HL-60 (cell line): ENCODE measurements around the gene BDH2.
A peak's percentile ranks its signal among the peaks of the same experiment; 100 is the strongest.

Experiments
- DNase-seq, 2 experiments: peaks; one replicate each; pipeline ENCODE4 v3.0.0-alpha.2; 2010 to 2020; ENCODE audit warnings: low read depth in 1 of 2, low spot score in 1 of 2
- H3K27ac ChIP-seq: fragments of 250-450 bp; sonication (Bioruptor Pico); replicated peaks from 2 replicates; pipeline ENCODE4 v1.5.1; 2020; ENCODE audit warnings: mild to moderate bottlenecking, moderate library complexity
- H3K27me3 ChIP-seq: fragments of 250-450 bp; sonication (Bioruptor Pico); 2 replicates; pipeline ENCODE4 v1.5.1; 2021; ENCODE audit warnings: mild to moderate bottlenecking, moderate library complexity; ENCODE audit not compliant: insufficient read depth, poor library complexity, severe bottlenecking
- H3K4me3 ChIP-seq: replicated peaks from 2 replicates; pipeline ENCODE4 v1.5.1; 2011; ENCODE audit warnings: mild to moderate bottlenecking, control low read depth, low read length; ENCODE audit not compliant: insufficient read depth
- GABPA ChIP-seq: IDR thresholded peaks from 2 replicates; pipeline ENCODE4 v1.6.1; 2012; ENCODE audit warnings: low read depth
- POLR2AphosphoS5 ChIP-seq: IDR thresholded peaks from 2 replicates; pipeline ENCODE4 v1.6.1; 2012; ENCODE audit warnings: low read depth
- SPI1 ChIP-seq: IDR thresholded peaks from 2 replicates; pipeline ENCODE4 v1.6.1; 2012; ENCODE audit warnings: low read depth, mild to moderate bottlenecking, borderline replicate concordance
- TF ChIP-seq, protein P1 (sequence below): IDR thresholded peaks from 2 replicates; pipeline ENCODE4 v1.6.1; 2012; ENCODE audit warnings: low read depth; ENCODE audit not compliant: insufficient replicate concordance
- TF ChIP-seq, protein P2 (sequence below): IDR thresholded peaks from one replicate; pipeline ENCODE4 v1.5.1; 2011; ENCODE audit warnings: low read length, control low read depth, inconsistent platforms; ENCODE audit not compliant: insufficient read depth

Gene BDH2

DNA sequence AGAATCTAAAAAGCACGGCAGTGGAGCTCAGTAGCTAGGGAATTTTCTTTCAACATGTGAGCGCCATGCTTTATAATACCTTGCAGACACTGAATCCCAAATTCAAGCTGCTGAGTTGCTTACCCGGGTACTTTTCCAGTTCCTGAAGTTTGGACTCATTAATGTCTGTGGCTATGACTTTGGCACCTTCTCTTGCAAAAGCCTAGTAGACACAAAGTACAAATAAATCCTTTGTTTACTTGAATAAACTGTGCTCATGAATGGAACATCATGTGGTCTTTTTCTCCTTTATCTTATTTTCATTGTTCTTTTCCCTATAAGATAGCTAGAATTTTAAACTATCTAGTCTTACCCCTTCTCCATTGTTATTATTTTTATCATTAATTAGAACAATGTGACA, 4.6 kb downstream of the BDH2 start:
- Histone ChIP-seq H3K4me3 (no peak overlapping the region), H3K27me3 (no peaks in the 10 kb centered on the region), H3K27ac (no peak overlapping the region)
- TF ChIP-seq, protein P1, sequence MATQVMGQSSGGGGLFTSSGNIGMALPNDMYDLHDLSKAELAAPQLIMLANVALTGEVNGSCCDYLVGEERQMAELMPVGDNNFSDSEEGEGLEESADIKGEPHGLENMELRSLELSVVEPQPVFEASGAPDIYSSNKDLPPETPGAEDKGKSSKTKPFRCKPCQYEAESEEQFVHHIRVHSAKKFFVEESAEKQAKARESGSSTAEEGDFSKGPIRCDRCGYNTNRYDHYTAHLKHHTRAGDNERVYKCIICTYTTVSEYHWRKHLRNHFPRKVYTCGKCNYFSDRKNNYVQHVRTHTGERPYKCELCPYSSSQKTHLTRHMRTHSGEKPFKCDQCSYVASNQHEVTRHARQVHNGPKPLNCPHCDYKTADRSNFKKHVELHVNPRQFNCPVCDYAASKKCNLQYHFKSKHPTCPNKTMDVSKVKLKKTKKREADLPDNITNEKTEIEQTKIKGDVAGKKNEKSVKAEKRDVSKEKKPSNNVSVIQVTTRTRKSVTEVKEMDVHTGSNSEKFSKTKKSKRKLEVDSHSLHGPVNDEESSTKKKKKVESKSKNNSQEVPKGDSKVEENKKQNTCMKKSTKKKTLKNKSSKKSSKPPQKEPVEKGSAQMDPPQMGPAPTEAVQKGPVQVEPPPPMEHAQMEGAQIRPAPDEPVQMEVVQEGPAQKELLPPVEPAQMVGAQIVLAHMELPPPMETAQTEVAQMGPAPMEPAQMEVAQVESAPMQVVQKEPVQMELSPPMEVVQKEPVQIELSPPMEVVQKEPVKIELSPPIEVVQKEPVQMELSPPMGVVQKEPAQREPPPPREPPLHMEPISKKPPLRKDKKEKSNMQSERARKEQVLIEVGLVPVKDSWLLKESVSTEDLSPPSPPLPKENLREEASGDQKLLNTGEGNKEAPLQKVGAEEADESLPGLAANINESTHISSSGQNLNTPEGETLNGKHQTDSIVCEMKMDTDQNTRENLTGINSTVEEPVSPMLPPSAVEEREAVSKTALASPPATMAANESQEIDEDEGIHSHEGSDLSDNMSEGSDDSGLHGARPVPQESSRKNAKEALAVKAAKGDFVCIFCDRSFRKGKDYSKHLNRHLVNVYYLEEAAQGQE = no peak
- TF ChIP-seq POLR2AphosphoS5 (no peak), SPI1 (no peak), GABPA (no peak)
- TF ChIP-seq, protein P2, sequence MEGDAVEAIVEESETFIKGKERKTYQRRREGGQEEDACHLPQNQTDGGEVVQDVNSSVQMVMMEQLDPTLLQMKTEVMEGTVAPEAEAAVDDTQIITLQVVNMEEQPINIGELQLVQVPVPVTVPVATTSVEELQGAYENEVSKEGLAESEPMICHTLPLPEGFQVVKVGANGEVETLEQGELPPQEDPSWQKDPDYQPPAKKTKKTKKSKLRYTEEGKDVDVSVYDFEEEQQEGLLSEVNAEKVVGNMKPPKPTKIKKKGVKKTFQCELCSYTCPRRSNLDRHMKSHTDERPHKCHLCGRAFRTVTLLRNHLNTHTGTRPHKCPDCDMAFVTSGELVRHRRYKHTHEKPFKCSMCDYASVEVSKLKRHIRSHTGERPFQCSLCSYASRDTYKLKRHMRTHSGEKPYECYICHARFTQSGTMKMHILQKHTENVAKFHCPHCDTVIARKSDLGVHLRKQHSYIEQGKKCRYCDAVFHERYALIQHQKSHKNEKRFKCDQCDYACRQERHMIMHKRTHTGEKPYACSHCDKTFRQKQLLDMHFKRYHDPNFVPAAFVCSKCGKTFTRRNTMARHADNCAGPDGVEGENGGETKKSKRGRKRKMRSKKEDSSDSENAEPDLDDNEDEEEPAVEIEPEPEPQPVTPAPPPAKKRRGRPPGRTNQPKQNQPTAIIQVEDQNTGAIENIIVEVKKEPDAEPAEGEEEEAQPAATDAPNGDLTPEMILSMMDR = no peak
- DNase-seq = no peak

DNA sequence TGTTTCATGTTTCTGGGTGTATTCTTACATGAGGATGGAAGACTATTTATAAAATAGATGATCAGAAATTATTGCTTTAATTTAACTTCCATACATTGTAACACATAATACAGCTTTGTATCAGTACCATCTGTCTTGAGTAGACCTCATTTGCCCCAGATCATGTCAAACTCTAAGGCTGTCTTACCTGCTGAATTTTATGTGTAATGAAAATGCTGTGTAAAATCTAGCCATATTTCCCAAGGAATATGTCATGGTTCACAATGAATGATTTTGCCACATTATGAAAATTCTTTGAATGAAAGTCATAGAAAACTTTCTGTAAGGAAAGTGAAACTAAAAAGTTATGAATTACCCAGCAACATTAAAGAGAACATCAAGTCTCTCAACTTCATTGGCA, 7.4 kb downstream of the BDH2 start:
- H3K27me3 ChIP-seq = no peaks in the 10 kb centered on the region
- no peak overlapping the region for H3K4me3 ChIP-seq
- no peak for TF ChIP-seq GABPA
- TF ChIP-seq, protein P1 = no peak
- TF ChIP-seq POLR2AphosphoS5 = no peak
- TF ChIP-seq SPI1 = no peak
- TF ChIP-seq, protein P2 = no peak
- H3K27ac ChIP-seq = no peak overlapping the region
- DNase-seq = no peak

DNA sequence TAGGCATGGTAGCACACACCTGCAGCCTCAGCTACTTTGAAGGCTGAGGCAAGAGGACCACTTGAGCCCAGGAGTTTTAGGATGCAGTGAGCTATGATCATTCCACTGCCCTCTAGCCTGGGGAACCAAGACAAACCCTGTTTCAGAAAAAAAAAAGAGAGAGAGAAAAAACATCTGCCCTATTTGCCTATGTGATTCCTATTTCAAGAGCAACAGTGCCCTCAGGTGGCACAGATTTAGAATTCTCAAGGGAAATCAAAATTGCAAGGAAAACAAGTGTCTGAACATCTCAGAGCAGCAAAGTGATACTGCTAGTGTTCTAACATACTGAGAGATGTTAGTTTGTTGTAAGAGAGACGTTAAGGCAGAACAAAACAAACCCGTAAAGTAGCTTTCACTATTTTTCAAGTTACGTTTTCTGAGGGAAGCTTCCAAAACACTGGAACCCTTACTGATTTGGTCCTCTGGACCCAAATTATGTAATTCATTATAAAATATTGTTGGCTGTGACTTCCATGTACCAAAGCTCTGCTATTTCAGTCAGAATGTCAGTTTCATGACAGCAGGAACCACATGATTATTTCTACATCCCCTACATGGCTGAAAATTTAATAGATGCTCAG, 7.9 kb downstream of the BDH2 start:
- no peak overlapping the region for H3K4me3 ChIP-seq
- H3K27ac ChIP-seq = no peak overlapping the region
- TF ChIP-seq, protein P2 = peak; percentile 24
- TF ChIP-seq GABPA = no peak
- peak in 1 of 2 experiments; percentile 50 for DNase-seq
- no peaks in the 10 kb centered on the region for H3K27me3 ChIP-seq

DNA sequence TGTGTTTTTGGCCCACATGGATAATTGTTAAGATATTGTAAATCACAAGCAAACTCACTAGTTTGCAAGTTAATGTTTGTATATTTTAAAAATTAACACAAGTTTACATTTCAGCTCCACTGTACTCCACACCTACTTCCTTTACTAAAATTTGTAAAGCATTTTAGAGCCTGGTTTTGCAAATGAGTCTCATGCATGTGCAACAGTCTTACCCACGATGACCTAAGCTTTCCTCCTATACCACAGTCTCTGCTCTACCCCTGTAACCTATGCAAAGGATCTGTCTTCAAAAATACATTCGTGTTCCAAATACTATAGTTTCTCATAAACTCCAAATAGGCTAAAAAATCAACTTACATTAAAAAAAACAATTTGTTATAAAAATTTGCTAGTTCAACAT, 10.2 kb downstream of the BDH2 start:
- TF ChIP-seq GABPA (no peak), POLR2AphosphoS5 (no peak)
- TF ChIP-seq, protein P1 = no peak
- no peaks in the 10 kb centered on the region for H3K27me3 ChIP-seq
- no peak for DNase-seq
- H3K4me3 ChIP-seq = no peak overlapping the region
- H3K27ac ChIP-seq = no peak overlapping the region
